DMS53 (cell line): ENCODE data around the gene SHFL.

ENCODE experiments used
- DNase-seq: peaks from one replicate; lab custom pipeline; 2025; lab: John Stamatoyannopoulos, UW

Gene SHFL

GRCh38 chr19:10085641-10086590, at the start of gene SHFL:
TSS of gene SHFL (plus strand) at chr19:10086317. CDS start at chr19:10086428, 111 bp downstream.
- peak; percentile 48 for DNase-seq

- no peak for DNase-seq
These were observed 49.5 kb upstream of the SHFL start for GRCh38 chr19:10036601-10037071.

GRCh38 chr19:10037367-10037766, 48.8 kb upstream of the SHFL start:
- DNase-seq: no peak

- no peak for DNase-seq
These were observed 48.3 kb upstream of the SHFL start for GRCh38 chr19:10037809-10038208.

- DNase-seq: peak; percentile 72
These were observed 42.7 kb upstream of the SHFL start for GRCh38 chr19:10043286-10043927.

GRCh38 chr19:10044390-10044789, 41.7 kb upstream of the SHFL start:
- DNase-seq: no peak

GRCh38 chr19:10045371-10045770, 40.7 kb upstream of the SHFL start:
- no peak for DNase-seq

GRCh38 chr19:10049626-10050025, 36.5 kb upstream of the SHFL start:
- no peak for DNase-seq

GRCh38 chr19:10052602-10053360, 33.3 kb upstream of the SHFL start:
- DNase-seq: no peak

- DNase-seq: no peak
These were observed 24.3 kb upstream of the SHFL start for GRCh38 chr19:10061717-10062310.

GRCh38 chr19:10068205-10068604, 17.9 kb upstream of the SHFL start:
- no peak for DNase-seq

GRCh38 chr19:10069046-10069445, 17.1 kb upstream of the SHFL start:
- no peak for DNase-seq

GRCh38 chr19:10070730-10071446, 15.2 kb upstream of the SHFL start:
- no peak for DNase-seq

GRCh38 chr19:10074153-10074552, 12.0 kb upstream of the SHFL start:
- DNase-seq: peak; percentile 59

GRCh38 chr19:10076535-10076934, 9.6 kb upstream of the SHFL start:
- no peak for DNase-seq

GRCh38 chr19:10078329-10078728, 7.8 kb upstream of the SHFL start:
- DNase-seq: no peak

GRCh38 chr19:10079031-10079453, 7.1 kb upstream of the SHFL start:
- no peak for DNase-seq

GRCh38 chr19:10083911-10084310, 2.2 kb upstream of the SHFL start:
- no peak for DNase-seq

GRCh38 chr19:10084803-10085202, 1.3 kb upstream of the SHFL start:
- no peak for DNase-seq

- no peak for DNase-seq
These were observed 575 bp downstream of the SHFL start for GRCh38 chr19:10086591-10087192.
